ENCODE results near the gene CTIF. TPM values are rescaled to one million over a fixed set of nuclear protein-coding genes. Genes with fewer than 3 reads are reported as not detected.
A peak's percentile ranks its signal among the peaks of the same experiment; 100 is the strongest.

Gene CTIF
- total RNA-seq, 2 donors from 2014 or later, result 14.8 to 18.5 TPM

- intact Hi-C loops (cut with DNase I, micrococcal nuclease), result no loop called here
- no peak for ATAC-seq
- DNase-seq, result no peak
Observed at GRCh38 chr18:48875314-48875941, 336.6 kb downstream of the CTIF start.

- ATAC-seq, result no peak
- intact Hi-C loops (cut with DNase I, micrococcal nuclease), result no loop called here
- no peak for DNase-seq
Observed at GRCh38 chr18:48875942-48876511, 337.2 kb downstream of the CTIF start.

GRCh38 chr18:48876590-48876989, 337.8 kb downstream of the CTIF start:
- ATAC-seq (no peak), DNase-seq (no peak)
- intact Hi-C loops (cut with DNase I, micrococcal nuclease), result no loop called here

- ATAC-seq (no peak), DNase-seq (no peak)
- intact Hi-C loops (cut with DNase I, micrococcal nuclease), result no loop called here
Observed at GRCh38 chr18:48877941-48878340, 339.1 kb downstream of the CTIF start.

GRCh38 chr18:48878471-48878870, 339.6 kb downstream of the CTIF start:
- ATAC-seq (no peak), DNase-seq (no peak)
- intact Hi-C loops (cut with DNase I, micrococcal nuclease), result no loop called here

- intact Hi-C loops (cut with DNase I, micrococcal nuclease), result no loop called here
- no peak for DNase-seq
- ATAC-seq, result no peak
Observed at GRCh38 chr18:48879008-48879431, 340.2 kb downstream of the CTIF start.

GRCh38 chr18:48880931-48881330, 342.1 kb downstream of the CTIF start:
- DNase-seq (no peak), ATAC-seq (no peak)
- intact Hi-C loops (cut with DNase I, micrococcal nuclease), result no loop called here

GRCh38 chr18:48882379-48882778, 343.5 kb downstream of the CTIF start:
- DNase-seq (no peak), ATAC-seq (no peak)
- intact Hi-C loops (cut with DNase I, micrococcal nuclease), result no loop called here

GRCh38 chr18:48884306-48884705, 345.5 kb downstream of the CTIF start:
- no peak for ATAC-seq
- intact Hi-C loops (cut with DNase I, micrococcal nuclease), result no loop called here
- DNase-seq, result no peak

GRCh38 chr18:48884771-48885170, 345.9 kb downstream of the CTIF start:
- DNase-seq (no peak), ATAC-seq (no peak)
- intact Hi-C loops (cut with DNase I, micrococcal nuclease), result no loop called here

GRCh38 chr18:48885266-48885923, 346.6 kb downstream of the CTIF start:
- DNase-seq (no peak), ATAC-seq (no peak)
- intact Hi-C loops (cut with DNase I, micrococcal nuclease), result no loop called here

GRCh38 chr18:48885924-48886400, 347.1 kb downstream of the CTIF start:
- intact Hi-C loops (cut with DNase I, micrococcal nuclease), result no loop called here
- ATAC-seq, result no peak
- no peak for DNase-seq

- intact Hi-C loops (cut with DNase I, micrococcal nuclease), result no loop called here
- ATAC-seq (no peak), DNase-seq (no peak)
Observed at GRCh38 chr18:48886520-48887293, 347.9 kb downstream of the CTIF start.

- intact Hi-C loops (cut with DNase I, micrococcal nuclease), result no loop called here
- no peak for DNase-seq
- ATAC-seq, result no peak
Observed at GRCh38 chr18:48887294-48887904, 348.6 kb downstream of the CTIF start.

GRCh38 chr18:48887905-48888772, 349.3 kb downstream of the CTIF start:
- no peak for ATAC-seq
- DNase-seq, result no peak
- intact Hi-C loops (cut with DNase I, micrococcal nuclease), result no loop called here

GRCh38 chr18:48888773-48889080, 349.9 kb downstream of the CTIF start:
- DNase-seq (no peak), ATAC-seq (no peak)
- intact Hi-C loops (cut with DNase I, micrococcal nuclease), result no loop called here

GRCh38 chr18:48889115-48889941, 350.5 kb downstream of the CTIF start:
- ATAC-seq, result no peak
- DNase-seq, result peak in 1 of 2 donors; percentile 40
- intact Hi-C loops (cut with DNase I, micrococcal nuclease), result no loop called here
